HCT116 (cell line): Measurements from ENCODE around the gene DHRS7B. TPM values are rescaled to one million over a fixed set of nuclear protein-coding genes. Genes with fewer than 3 reads are reported as not detected.

Source experiments
- ATAC-seq: fragments of 200-7000 bp; cut with Tn5 transposase; 2 replicates; pipeline ENCODE4 v1.9.1; 2020; ENCODE audit warnings: mild to moderate bottlenecking, moderate library complexity
- BruUV-seq: library from RNA; stranded (reverse); fragments of 400-500 nt; replicated peaks from 2 replicates; lab custom pipeline; 2021; lab: Mats Ljungman, UMichigan
- CTCF ChIA-PET: fragments of 300-600 bp; sonication (Branson Sonifier 250); formaldehyde crosslinking; loops from one replicate; lab custom pipeline; 2021; ENCODE audit warnings: antibody characterized with exemption; lab: Charles Lee
- POLR2A ChIA-PET: fragments of 300-600, 350-600 bp; sonication (Branson Sonifier 250); formaldehyde crosslinking; loops from one replicate; lab custom pipeline; 2021; ENCODE audit warnings: antibody characterized with exemption; lab: Charles Lee
- RAD21 ChIA-PET, 2 experiments: fragments of 300-600 bp; sonication (Branson Sonifier 250); formaldehyde crosslinking; loops; one replicate each; lab custom pipeline; 2023; ENCODE audit warnings: low total read pairs in 2 of 2; ENCODE audit not compliant: uncharacterized antibody in 2 of 2, unreplicated experiment in 2 of 2, low non-redundant PET in 1 of 2; lab: Charles Lee
- DNase-seq: peaks from one replicate; pipeline ENCODE4 v3.0.0-alpha.2; 2010; ENCODE audit warnings: low read depth, low spot score
- H2AFZ ChIP-seq: fragments of 200-600 bp; shearing (Covaris generic), sonication (generic); 2 replicates; pipeline ENCODE4 v1.6.1; 2017; ENCODE audit warnings: low read depth, mixed run types, mixed read lengths, antibody characterized with exemption, low read length; ENCODE audit not compliant: poor library complexity, severe bottlenecking
- H3K27ac ChIP-seq: 2 replicates; pipeline ENCODE4 v1.5.1; 2012; ENCODE audit warnings: low read depth, low read length
- H3K27me3 ChIP-seq: fragments of 200-600 bp; sonication (generic); 2 replicates; pipeline ENCODE4 v1.6.1; 2016; ENCODE audit warnings: mixed run types, low read length, mixed read lengths; ENCODE audit not compliant: insufficient read depth
- H3K36me3 ChIP-seq, 2 experiments: fragments of 200-500 bp in 1 of 2; fragments of 200-600 bp in 1 of 2; sonication (Bioruptor generic) in 1 of 2; sonication (generic) in 1 of 2; 2 replicates each; pipeline versions ENCODE4 v1.5.1 to v1.6.1; 2014 to 2016; ENCODE audit warnings: low read length in 2 of 2, inconsistent platforms in 1 of 2, mixed read lengths in 1 of 2, mixed run types in 1 of 2; ENCODE audit not compliant: insufficient read depth in 2 of 2, control insufficient read depth in 1 of 2
- H3K4me1 ChIP-seq, 2 experiments: fragments of 200-600 bp in 1 of 2; sonication (generic) in 1 of 2; 2 replicates each; pipeline versions ENCODE4 v1.5.1 to v1.6.1; 2012 to 2017; ENCODE audit warnings: low read length in 2 of 2, inconsistent platforms in 1 of 2, mild to moderate bottlenecking in 1 of 2, mixed read lengths in 1 of 2, mixed run types in 1 of 2, moderate library complexity in 1 of 2; ENCODE audit not compliant: insufficient read depth in 2 of 2, control insufficient read depth in 1 of 2
- H3K4me2 ChIP-seq: fragments of 200-600 bp; sonication (generic); 2 replicates; pipeline ENCODE4 v1.6.1; 2017; ENCODE audit warnings: mixed run types, low read length, mixed read lengths
- H3K4me3 ChIP-seq, 2 experiments: fragments of 200-600 bp in 1 of 2; sonication (generic) in 1 of 2; replicated peaks in 1 of 2; 2 replicates each; pipeline ENCODE4 v1.5.1; 2011 to 2016; ENCODE audit warnings: low read length in 2 of 2, control low read depth in 1 of 2, low read depth in 1 of 2, mild to moderate bottlenecking in 1 of 2, mixed read lengths in 1 of 2, mixed run types in 1 of 2
- H3K79me2 ChIP-seq: fragments of 200-600 bp; sonication (generic); 2 replicates; pipeline ENCODE4 v1.6.1; 2017; ENCODE audit warnings: mild to moderate bottlenecking, mixed run types, low read length, moderate library complexity, mixed read lengths; ENCODE audit not compliant: insufficient read depth
- H3K9ac ChIP-seq: fragments of 200-600 bp; sonication (generic); 2 replicates; pipeline ENCODE4 v1.6.1; 2016; ENCODE audit warnings: low read length, mixed read lengths
- H3K9me2 ChIP-seq: fragments of 200-600 bp; sonication (generic), shearing (Covaris generic); 2 replicates; pipeline ENCODE4 v1.6.1; 2017; ENCODE audit warnings: mixed run types, mild to moderate bottlenecking, moderate library complexity; ENCODE audit not compliant: insufficient read depth
- H3K9me3 ChIP-seq, 2 experiments: fragments of 200-500 bp in 1 of 2; fragments of 200-600 bp in 1 of 2; sonication (Bioruptor generic) in 1 of 2; sonication (generic) in 1 of 2; 2 replicates each; pipeline ENCODE4 v1.6.1; 2014 to 2017; ENCODE audit warnings: low read length in 2 of 2, mixed read lengths in 2 of 2, inconsistent platforms in 1 of 2, low read depth in 1 of 2, mild to moderate bottlenecking in 1 of 2, mixed run types in 1 of 2, moderate library complexity in 1 of 2; ENCODE audit not compliant: control insufficient read depth in 1 of 2, insufficient read depth in 1 of 2
- H4K20me1 ChIP-seq: fragments of 200-600 bp; sonication (generic), shearing (Covaris generic); 2 replicates; pipeline ENCODE4 v1.6.1; 2017; ENCODE audit warnings: mixed run types, mild to moderate bottlenecking, moderate library complexity; ENCODE audit not compliant: insufficient read depth
- CBX3 ChIP-seq: IDR thresholded peaks from 2 replicates; pipeline ENCODE4 v1.6.1; 2012; ENCODE audit warnings: low read depth
- CEBPB ChIP-seq: IDR thresholded peaks from 2 replicates; pipeline ENCODE4 v1.6.1; 2012; ENCODE audit warnings: low read depth
- EGR1 ChIP-seq: IDR thresholded peaks from 2 replicates; pipeline ENCODE4 v1.6.1; 2012; ENCODE audit warnings: low read depth
- ELF1 ChIP-seq: IDR thresholded peaks from 2 replicates; pipeline ENCODE4 v1.6.1; 2012; ENCODE audit warnings: low read depth, borderline replicate concordance
- EZH2 ChIP-seq: fragments of 200-600 bp; sonication (generic); IDR thresholded peaks from 2 replicates; pipeline ENCODE4 v1.6.1; 2017; ENCODE audit warnings: antibody characterized with exemption, mixed run types
- FOSL1 ChIP-seq: IDR thresholded peaks from 2 replicates; pipeline ENCODE4 v1.6.1; 2012; ENCODE audit warnings: low read depth
- JUND ChIP-seq: IDR thresholded peaks from 2 replicates; pipeline ENCODE4 v1.6.1; 2012
- POLR2A ChIP-seq: IDR thresholded peaks from 2 replicates; pipeline ENCODE4 v1.7.0; 2011; ENCODE audit warnings: borderline replicate concordance; ENCODE audit not compliant: insufficient read depth, insufficient read length; ENCODE audit errors: extremely low read depth
- POLR2AphosphoS5 ChIP-seq: IDR thresholded peaks from 2 replicates; pipeline ENCODE4 v1.6.1; 2011; ENCODE audit warnings: mild to moderate bottlenecking, low read depth, low read length, moderate library complexity
- RAD21 ChIP-seq: IDR thresholded peaks from 2 replicates; pipeline ENCODE4 v1.6.1; 2012; ENCODE audit warnings: low read depth, mild to moderate bottlenecking
- SIN3A ChIP-seq: IDR thresholded peaks from 2 replicates; pipeline ENCODE4 v1.6.1; 2012; ENCODE audit warnings: low read depth
- SP1 ChIP-seq: IDR thresholded peaks from 2 replicates; pipeline ENCODE4 v1.6.1; 2012; ENCODE audit warnings: low read depth
- SRF ChIP-seq: IDR thresholded peaks from 2 replicates; pipeline ENCODE4 v1.6.1; 2012; ENCODE audit warnings: low read depth
- TCF7L2 ChIP-seq: IDR thresholded peaks from 2 replicates; pipeline ENCODE4 v1.7.0; 2011; ENCODE audit warnings: borderline replicate concordance, inconsistent platforms; ENCODE audit not compliant: insufficient read depth, insufficient read length; ENCODE audit errors: extremely low read depth
- YY1 ChIP-seq: IDR thresholded peaks from 2 replicates; pipeline ENCODE4 v1.6.1; 2011; ENCODE audit warnings: low read length, low read depth, moderate library complexity, mild to moderate bottlenecking; ENCODE audit not compliant: insufficient replicate concordance; ENCODE audit errors: extremely low read depth
- ZNF274 ChIP-seq: fragments of 200-500 bp; sonication (Bioruptor generic); IDR thresholded peaks from 2 replicates; pipeline ENCODE4 v1.6.1; 2014; ENCODE audit warnings: mild to moderate bottlenecking, low read depth, low read length, inconsistent platforms
- intact Hi-C: fragments of 100-400 bp; cut with micrococcal nuclease; formaldehyde crosslinking; loops from 2 replicates; pipeline ENCODE4 v1.10.0; 2022
- total RNA-seq: library from RNA; stranded (reverse); gene quantifications from one replicate; pipeline ENCODE4 v1.2.1, GENCODE V29; 2021; ENCODE audit not compliant: unreplicated experiment
- TF ChIP-seq, protein P1 (sequence below): IDR thresholded peaks from 2 replicates; pipeline ENCODE4 v1.6.1; 2012
- TF ChIP-seq, protein P2 (sequence below): IDR thresholded peaks from 2 replicates; pipeline ENCODE4 v1.6.1; 2011; ENCODE audit warnings: mild to moderate bottlenecking, low read length, moderate library complexity; ENCODE audit not compliant: insufficient replicate concordance; ENCODE audit errors: extremely low read depth
- TF ChIP-seq, protein P3 (sequence below): IDR thresholded peaks from 2 replicates; pipeline ENCODE4 v1.6.1; 2012
- TF ChIP-seq, protein P4 (sequence below), 3 experiments: fragments of 200-600 bp in 1 of 3; sonication (generic) in 1 of 3; IDR thresholded peaks in 2 of 3; conservative IDR thresholded peaks in 1 of 3; 2 replicates each; pipeline ENCODE4 v1.5.1; 2012 to 2017; ENCODE audit warnings: low read depth in 2 of 3, low read length in 2 of 3, antibody characterized with exemption in 1 of 3, borderline replicate concordance in 1 of 3, control low read depth in 1 of 3, mild to moderate bottlenecking in 1 of 3, mixed read lengths in 1 of 3, mixed run types in 1 of 3, moderate library complexity in 1 of 3; ENCODE audit not compliant: insufficient read depth in 1 of 3

Gene DHRS7B
- total RNA-seq, 1 experiment from 2014 or later: 19.6 TPM

DNA sequence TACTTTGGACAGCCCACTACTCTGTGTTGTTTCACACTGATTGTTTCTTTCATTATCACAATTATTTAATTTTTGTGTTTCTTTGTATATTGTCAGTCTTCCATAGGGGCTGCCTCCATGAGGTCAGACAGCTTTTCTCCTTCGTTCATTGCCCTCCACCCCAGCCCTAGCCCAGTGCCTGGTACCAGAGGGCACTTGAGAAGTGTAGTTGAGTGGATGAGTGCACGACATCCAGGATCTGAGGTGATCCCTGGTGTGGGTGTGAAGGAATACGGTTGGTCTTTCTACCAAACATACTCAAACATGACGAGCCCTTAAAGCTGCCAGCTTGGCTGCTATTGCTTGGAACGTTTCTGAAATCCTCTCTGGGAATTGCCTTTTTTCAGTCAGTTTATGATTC is 37.9 kb downstream of the DHRS7B start:
- Histone ChIP-seq H2AFZ (no peak overlapping the region), H3K9ac (no peak overlapping the region), H3K9me2 (no peaks in the 10 kb centered on the region), H3K27me3 (no peaks in the 10 kb centered on the region), H3K27ac (no peak overlapping the region), H3K36me3 (no peaks in the 10 kb centered on the region), H3K79me2 (peaks cover 4% of the 10 kb centered on the region; the same call in 1 of the 2 replicates), H3K9me3 (no peaks in the 10 kb centered on the region), H3K4me2 (no peak overlapping the region), H3K4me1 (no peaks in the 10 kb centered on the region), H3K4me3 (no peak overlapping the region), H4K20me1 (0 out of 2 replicates have a peak, but pooled peaks cover 3% of the 10 kb centered on the region)
- BruUV-seq: no TSS peak
- CTCF ChIA-PET: no interaction called here
- DNase-seq: no peak
- TF ChIP-seq TCF7L2: no peak
- TF ChIP-seq CBX3: no peak
- no peak for TF ChIP-seq EZH2
- no peak for TF ChIP-seq SP1
- TF ChIP-seq FOSL1: no peak
- TF ChIP-seq SRF: no peak
- no peak for TF ChIP-seq POLR2AphosphoS5
- TF ChIP-seq ZNF274: no peak
- no peak for TF ChIP-seq EGR1
- TF ChIP-seq, protein P1, sequence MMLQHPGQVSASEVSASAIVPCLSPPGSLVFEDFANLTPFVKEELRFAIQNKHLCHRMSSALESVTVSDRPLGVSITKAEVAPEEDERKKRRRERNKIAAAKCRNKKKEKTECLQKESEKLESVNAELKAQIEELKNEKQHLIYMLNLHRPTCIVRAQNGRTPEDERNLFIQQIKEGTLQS: no peak
- TF ChIP-seq SIN3A: no peak
- no peak for TF ChIP-seq YY1
- TF ChIP-seq, protein P2, sequence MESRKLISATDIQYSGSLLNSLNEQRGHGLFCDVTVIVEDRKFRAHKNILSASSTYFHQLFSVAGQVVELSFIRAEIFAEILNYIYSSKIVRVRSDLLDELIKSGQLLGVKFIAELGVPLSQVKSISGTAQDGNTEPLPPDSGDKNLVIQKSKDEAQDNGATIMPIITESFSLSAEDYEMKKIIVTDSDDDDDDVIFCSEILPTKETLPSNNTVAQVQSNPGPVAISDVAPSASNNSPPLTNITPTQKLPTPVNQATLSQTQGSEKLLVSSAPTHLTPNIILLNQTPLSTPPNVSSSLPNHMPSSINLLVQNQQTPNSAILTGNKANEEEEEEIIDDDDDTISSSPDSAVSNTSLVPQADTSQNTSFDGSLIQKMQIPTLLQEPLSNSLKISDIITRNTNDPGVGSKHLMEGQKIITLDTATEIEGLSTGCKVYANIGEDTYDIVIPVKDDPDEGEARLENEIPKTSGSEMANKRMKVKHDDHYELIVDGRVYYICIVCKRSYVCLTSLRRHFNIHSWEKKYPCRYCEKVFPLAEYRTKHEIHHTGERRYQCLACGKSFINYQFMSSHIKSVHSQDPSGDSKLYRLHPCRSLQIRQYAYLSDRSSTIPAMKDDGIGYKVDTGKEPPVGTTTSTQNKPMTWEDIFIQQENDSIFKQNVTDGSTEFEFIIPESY: no peak
- no peak for TF ChIP-seq ELF1
- TF ChIP-seq POLR2A: no peak
- TF ChIP-seq, protein P3, sequence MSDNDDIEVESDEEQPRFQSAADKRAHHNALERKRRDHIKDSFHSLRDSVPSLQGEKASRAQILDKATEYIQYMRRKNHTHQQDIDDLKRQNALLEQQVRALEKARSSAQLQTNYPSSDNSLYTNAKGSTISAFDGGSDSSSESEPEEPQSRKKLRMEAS: no peak
- TF ChIP-seq CEBPB: no peak
- TF ChIP-seq, protein P4, sequence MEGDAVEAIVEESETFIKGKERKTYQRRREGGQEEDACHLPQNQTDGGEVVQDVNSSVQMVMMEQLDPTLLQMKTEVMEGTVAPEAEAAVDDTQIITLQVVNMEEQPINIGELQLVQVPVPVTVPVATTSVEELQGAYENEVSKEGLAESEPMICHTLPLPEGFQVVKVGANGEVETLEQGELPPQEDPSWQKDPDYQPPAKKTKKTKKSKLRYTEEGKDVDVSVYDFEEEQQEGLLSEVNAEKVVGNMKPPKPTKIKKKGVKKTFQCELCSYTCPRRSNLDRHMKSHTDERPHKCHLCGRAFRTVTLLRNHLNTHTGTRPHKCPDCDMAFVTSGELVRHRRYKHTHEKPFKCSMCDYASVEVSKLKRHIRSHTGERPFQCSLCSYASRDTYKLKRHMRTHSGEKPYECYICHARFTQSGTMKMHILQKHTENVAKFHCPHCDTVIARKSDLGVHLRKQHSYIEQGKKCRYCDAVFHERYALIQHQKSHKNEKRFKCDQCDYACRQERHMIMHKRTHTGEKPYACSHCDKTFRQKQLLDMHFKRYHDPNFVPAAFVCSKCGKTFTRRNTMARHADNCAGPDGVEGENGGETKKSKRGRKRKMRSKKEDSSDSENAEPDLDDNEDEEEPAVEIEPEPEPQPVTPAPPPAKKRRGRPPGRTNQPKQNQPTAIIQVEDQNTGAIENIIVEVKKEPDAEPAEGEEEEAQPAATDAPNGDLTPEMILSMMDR (IDR thresholded peaks at IDR 0.05 in 2 of 3, conservative IDR thresholded peaks at IDR 0.05 in 1 of 3; ENCODE audit: borderline replicate concordance in 1 of 3, insufficient read depth in 1 of 3, low read depth in 2 of 3, low read length in 2 of 3): no peak
- no peak for TF ChIP-seq JUND
- no peak for TF ChIP-seq RAD21
- intact Hi-C loops: no loop called here
- RAD21 ChIA-PET: no interaction called here
- no peak for ATAC-seq
- POLR2A ChIA-PET: no interaction called here
